GM12892 (cell line): ENCODE measurements around the gene MLANA.

Source experiments
- POLR2A ChIP-seq: IDR thresholded peaks from 2 replicates; pipeline ENCODE4 v1.6.1; 2011; ENCODE audit warnings: low read depth, low read length, control low read depth
- POLR2AphosphoS5 ChIP-seq: IDR thresholded peaks from 2 replicates; pipeline ENCODE4 v1.6.1; 2011; ENCODE audit warnings: low read depth, low read length, control low read depth

DNA sequence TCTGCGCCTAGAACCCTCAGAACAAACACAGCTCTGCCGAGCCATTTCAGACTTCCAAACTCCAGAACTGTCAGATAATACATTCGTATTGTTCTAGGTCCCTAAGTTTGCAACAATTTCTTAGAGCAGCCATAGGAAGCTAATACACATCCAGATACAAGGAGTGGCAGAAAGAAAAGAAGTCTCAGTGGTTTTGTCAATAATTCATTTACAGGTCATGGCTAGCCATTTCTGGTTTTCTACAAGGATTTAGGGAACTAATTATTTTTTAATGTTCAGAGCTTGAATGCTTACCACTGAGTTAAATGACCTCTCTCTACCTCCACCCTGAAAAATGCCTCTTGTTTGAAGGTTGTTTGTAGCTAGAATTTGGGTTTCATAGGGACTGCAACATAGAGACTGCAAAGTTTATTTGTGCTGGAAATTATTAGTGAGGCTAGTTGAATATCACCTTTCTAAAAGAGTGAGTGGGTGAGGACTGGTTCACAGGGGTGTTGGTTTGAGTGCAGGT, 42.3 kb upstream of the MLANA start:
- TF ChIP-seq POLR2AphosphoS5 (no peak), POLR2A (no peak)
